T47D (cell line): ENCODE measurements around the gene CXCL6.

Source experiments
- DNase-seq, 2 experiments: peaks; one replicate each; pipeline versions ENCODE4 v3.0.0 to v3.0.0-alpha.2; 2011 to 2012; ENCODE audit warnings: low read depth in 1 of 2, low spot score in 1 of 2
- JUND ChIP-seq: IDR thresholded peaks from 2 replicates; pipeline ENCODE4 v1.6.1; 2012; ENCODE audit warnings: low read depth
- in situ Hi-C: cut with HindIII; loops from 2 replicates; pipeline ENCODE4 v1.10.0; 2016; ENCODE audit warnings: low sequenced_read_pairs, low pct_unique_long_range_greater_than_20kb

Gene CXCL6

DNA sequence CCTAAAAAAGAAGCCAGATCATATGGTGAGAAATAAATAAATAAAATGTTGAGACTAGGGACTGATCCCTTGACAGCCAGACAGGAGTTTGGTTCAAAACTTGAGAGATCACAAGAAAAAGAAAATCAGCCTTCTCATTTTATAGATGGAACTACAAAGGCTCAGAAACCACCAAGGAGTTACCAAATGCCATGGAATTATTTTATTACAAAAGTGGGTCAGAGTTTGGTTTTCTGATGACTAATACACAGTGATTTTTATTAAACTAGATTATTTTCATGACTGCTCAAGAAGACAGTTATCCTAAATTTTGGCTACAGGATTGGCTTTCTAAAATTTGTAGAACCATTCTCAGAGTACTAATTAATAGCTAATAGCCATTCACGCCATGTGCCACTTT is 38.9 kb downstream of the CXCL6 start:
- in situ Hi-C loops: no loop called here
- no peak for TF ChIP-seq JUND
- DNase-seq: no peak

DNA sequence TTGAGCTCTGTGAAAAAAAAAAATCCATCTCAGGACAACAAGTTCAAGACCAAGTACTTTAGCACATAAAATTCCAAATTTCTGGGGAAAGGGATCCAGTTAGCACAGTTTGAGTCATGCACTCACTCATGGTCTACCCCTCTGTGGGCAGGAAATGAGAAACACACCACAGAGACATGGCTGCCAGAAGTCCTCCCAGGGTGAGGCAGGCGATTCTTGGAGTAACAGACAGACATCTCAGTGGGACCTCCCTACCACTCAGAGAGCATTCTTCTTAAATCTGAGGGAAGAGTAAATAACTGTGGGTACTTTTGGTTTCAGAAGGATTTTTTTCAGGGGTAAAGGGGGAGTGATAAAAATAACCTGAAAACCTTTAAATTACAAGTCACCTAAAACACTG is 46.8 kb downstream of the CXCL6 start:
- in situ Hi-C loops: no loop called here
- no peak for DNase-seq
- no peak for TF ChIP-seq JUND

- TF ChIP-seq JUND: no peak
- DNase-seq: no peak
- in situ Hi-C loops: no loop called here
Measured at GRCh38 chr4:73885574-73886267, 49.2 kb downstream of the CXCL6 start.
